Putamen (tissue), 1 donor: Measurements from ENCODE around the gene OXCT1.
"Not testable (repeated sequence)": the region's sequence is repeated elsewhere in the genome, so short reads cannot be mapped to it uniquely, and the experiment has no call there.

Experiments used
- DNase-seq: peaks from one replicate; pipeline ENCODE4 v3.0.0-alpha.2; 2016; ENCODE audit warnings: low spot score

The OXCT1 gene

DNA sequence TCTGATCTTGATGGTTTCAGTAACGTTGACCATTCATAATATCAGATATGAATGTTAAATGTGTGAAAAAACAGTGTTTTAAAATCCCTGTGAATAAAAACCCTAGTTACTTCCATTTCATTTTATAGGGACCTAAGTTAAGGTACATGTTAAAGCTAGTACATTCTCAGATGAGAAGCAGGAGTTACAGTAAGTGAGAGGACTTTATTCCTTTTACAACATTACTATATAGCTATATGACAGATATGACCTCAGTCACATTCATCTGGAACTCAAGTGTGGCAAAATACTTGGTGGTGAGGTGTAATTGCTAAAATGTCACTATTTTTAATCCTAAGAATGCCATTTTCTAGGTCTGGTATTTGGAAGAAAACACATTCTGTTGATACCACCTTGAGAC, 96.4 kb downstream of the OXCT1 start:
- no peak for DNase-seq

DNA sequence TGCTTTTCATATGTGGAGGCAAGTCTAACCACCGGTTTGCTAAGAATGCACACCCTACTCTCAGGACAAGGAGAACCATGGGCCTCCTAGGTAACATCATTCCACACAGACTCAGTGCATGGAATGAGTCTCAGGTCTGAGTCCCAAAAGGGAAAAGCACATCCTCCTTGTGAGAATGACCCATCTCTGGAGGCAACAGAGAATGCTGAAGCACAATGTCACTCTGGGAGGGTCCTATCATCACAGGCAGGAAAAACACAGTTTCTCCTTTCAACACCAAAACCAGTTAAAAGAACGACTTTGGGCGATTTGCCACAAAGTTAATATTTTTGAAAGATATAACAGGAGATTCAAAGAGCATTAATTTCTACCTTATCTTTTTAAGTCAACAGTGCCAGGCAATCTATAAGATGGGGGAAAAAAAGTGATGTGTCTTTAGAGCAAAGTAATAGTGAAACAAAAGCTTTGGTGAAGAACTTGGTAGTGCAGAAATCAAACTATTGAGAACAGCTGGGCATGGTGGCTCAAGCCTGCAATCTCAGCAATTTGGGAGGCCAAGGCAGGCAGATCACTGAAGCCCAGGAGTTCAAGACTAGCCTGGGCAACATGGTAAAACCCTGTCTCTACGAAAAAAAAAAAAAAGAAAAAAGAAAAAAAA, 97.3 kb downstream of the OXCT1 start:
- DNase-seq, result no peak

DNA sequence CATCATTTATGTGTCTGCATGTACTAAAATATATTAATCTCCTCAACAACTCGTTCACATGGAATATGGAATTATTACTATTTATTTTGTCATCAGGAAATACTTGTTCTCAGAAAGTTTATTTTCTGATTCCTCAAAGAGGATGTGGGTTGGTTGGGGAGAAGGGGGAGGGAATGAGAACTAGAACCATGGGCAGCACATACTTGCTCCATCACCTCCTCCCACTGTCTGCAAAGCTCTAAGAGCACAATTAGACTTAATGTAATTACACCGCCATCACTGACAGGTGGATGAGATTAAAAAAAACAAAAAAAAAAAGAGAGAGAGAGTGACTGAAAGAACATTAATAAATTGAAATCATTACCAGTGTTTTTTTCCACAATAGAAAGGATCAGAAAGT, 98.2 kb downstream of the OXCT1 start:
- DNase-seq, result no peak

DNA sequence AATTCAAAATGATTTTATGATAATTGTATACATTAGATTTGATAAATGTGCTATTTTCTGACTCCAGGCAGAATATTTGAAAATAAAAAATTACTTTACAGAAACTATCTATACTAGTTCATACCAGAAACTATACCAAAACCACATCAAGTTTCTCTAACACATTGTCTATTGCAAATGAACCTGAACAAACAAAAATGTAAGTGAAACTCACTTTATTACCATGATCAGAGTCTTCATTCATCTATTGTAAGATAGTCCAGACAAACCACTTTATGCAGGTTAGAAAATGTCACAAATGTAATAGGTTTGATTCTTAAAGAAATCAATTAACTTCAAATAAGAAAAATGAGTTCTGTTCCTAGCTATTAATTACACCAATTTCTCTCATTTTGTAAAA, 99.4 kb downstream of the OXCT1 start:
- no peak for DNase-seq

DNA sequence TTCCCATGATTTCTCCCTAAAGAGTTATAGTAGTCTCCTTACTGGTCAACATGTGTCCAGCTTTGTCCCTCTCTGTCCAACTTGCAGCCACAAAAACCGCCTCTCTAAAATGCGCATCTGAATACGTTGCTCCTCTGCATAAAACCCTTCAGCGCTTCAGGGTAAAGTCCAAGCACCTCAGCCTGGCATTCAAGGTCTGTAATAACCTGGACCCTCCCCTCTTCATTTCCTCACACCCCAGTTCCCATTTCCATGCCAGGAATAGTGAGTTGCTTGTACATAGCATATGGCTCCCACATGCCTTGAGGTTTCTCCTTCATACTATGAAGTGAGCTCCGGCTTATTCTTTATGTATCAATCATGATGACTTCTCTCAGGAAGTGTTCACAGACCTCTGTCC, 101.5 kb downstream of the OXCT1 start:
- no peak for DNase-seq

DNA sequence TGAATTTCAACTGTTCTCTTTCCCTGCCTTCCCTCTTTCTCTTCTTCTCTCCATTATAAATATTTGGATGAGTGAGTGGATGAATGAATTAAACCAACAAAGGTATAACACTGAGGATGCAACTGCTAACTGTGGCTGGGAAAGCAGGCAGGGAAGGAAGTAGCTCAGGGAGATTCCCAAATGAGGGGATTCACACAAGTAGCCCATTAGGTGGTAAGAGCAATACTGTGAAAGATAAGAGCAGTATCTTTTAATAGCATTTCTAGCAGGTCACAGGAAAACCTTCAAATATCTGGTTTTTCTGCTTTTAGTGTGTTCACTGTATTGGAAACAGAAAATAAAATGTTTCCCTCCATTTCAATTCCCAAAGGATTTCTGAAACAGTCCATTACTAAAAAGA, 105.6 kb downstream of the OXCT1 start:
- no peak for DNase-seq

DNA sequence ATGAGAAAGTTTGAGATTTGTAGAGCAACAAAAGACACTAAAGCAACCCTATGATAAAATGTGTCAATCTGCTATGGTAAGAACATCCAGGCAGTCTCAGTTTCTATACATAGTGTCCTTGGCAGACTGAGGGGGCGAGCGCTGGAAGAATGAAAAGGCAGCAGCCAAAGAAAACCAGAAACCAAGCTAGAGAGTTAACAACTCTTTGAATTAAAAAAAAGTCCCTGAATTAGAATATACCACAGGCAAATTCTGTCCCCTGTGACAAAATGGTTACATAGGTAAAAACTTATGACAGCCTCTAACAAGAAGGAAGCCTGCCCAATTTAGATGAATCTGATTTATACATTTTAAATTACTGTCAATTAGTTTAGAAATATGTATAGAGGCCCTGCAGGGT, 106.7 kb downstream of the OXCT1 start:
- DNase-seq, result peak; percentile 19

DNA sequence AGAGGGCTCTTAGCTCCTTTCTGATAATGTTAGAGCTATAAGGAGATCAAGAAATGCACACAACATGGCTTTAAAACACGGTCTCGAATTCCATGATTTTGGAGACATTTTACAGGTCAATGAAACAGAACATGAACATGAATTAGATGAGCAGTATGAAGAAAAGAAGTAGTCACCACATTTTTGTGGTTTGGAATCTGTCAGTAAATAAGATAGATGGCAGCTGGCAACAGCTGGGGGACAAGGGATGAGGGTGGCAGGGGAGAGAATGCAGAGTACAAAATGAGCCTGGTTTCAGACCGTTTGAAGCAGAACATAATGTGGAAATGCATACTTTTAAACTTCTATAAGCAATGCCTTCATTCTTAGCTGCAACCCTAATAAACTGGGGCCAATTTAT, 107.1 kb downstream of the OXCT1 start:
- DNase-seq, result no peak

DNA sequence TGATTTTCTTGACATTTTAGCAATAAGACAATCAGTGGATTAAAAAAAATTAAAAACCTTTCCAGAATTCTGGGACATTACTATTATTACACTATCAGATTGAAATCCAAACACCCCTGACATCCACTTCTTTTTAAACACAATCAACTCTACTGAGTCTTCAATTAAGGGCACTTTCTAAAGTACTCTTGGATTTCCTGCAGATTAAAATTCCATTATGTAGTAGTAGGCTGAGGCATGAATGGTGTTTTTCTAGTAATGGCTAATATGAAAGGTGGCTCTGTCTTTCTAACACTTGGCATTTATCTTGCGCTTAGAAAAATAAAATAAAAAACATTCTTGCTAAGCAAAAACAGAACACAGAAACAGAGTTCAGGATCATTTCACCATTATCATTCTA, 107.8 kb downstream of the OXCT1 start:
- DNase-seq, result no peak

DNA sequence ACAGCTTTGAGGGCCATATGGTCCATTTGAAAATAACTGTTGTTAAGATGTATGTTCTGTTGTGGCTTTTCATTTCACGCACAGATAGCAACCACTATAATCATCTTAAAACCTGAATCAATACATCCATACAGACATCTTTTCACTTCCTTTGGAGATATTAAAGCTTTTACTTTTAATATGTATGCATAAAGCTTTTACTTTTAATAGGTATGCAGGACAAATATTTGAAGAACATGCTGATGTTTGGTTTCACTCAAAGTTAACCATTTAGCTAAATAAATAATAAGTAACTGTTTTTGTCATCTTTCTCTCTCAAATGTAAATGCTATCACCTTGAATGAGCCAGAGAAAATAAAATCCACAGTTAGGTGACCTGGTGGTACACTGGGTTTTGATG, 108.6 kb downstream of the OXCT1 start:
- no peak for DNase-seq

DNA sequence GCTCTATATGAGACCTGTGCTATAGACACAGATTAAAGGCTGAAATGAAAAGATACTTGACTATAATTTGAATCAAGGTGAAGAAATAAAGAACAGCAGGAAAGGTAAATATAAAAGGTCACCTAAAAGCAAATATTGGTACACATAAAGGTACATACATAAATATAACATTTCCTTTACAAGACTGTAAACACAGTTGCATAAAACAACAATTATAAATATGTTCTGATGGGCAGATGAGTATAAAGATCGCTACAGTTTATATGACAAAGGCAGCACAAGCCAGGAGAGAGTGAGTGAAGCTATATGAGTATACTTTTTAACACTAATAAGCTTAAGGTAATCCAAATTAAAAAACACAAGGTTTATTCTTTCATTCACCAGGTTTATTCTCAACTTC, 114.5 kb downstream of the OXCT1 start:
- no peak for DNase-seq

DNA sequence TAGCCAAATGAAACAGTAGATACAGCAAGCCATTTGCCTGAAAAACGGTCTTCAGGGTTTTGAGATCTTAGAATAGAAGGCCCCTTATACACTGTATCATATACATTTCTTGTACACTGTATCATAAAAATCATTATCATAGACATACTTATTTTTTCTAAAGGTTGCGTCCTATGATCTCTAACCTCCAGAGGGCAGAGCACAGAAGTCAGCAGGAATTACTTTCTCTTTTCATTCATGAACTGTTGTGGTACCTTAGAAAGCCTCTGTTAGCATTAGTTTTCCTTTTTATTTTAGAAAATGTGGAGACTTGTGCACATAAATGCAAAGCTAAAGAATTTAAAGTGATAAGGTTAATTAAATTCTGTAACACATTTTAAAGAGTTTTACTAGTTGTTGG, 115.4 kb downstream of the OXCT1 start:
- no peak for DNase-seq

DNA sequence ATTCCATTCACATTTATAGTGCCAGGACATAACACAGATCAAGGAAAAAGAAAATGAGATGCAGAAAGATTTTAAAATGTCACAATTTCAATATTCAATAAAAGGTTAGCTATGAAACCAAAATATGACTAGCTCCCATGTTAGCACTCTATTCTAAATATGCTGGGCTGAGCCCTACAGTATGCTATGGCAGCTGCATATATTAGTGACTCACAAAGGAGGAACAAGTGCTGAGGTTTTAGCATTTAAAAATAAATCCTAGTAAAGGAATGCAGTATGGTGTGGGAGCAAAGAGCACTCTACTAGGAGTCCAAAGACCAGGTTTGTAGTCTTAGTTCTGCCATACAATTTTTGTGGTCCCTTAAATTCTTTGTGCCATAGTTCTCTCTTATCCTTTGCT, 118.4 kb downstream of the OXCT1 start:
- DNase-seq, result no peak

DNA sequence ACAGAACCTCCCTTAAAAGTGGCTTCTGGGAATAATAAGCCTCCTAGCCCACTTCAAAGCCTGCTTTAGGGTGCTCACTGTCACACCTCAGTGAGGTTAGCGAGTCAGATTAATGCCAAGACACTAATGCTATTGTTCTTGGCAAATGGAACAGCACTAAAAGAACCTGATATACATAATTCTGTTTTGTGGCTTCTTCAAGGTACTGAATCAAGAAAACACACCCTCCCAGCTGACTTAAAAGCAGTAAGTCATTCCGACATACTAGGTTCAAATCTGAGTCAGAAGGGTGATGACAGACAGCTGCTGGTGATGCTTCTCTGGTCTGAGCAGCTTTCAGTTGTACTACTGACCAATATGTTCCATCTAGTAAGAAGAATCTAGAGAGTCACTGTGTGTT, 121.6 kb downstream of the OXCT1 start:
- no peak for DNase-seq

DNA sequence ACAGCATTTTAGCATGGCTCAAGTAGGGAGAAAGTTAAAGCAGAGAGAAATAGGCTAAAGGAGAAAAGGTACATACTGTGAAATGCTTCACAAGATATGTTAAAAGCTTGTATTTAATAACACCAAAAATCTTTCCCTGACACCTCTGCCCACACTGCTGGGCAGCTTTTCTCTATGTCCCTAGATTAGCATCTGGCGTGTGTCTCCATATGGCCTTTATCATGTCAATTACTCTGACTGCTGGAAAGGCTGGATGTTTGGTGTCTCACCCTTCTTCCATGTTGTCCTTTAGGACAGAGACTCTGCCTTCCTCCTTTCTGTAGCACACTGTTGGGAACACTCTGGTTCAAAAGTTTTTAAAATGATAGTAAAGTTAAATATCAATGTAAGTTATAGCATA, 122.5 kb downstream of the OXCT1 start:
- DNase-seq, result no peak

DNA sequence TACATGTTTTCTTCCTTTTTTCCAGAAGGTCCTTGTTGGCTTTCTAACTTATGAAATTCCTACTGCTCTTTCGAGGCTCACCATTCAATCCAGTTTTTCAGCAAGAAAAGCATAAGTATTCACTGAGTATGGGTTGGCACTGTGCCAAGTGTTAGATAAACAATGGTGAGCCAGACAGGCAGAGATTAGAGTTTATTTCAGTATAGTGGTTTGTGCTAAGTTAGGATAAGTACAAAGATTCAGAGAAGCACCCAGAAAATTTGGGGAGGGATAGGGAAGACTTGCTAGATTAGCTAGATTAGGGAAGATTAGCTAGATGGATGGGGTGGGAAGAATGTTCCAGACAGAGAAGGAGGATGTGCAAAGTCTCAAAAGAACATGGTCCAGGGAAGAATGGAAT, 122.9 kb downstream of the OXCT1 start:
- no peak for DNase-seq

DNA sequence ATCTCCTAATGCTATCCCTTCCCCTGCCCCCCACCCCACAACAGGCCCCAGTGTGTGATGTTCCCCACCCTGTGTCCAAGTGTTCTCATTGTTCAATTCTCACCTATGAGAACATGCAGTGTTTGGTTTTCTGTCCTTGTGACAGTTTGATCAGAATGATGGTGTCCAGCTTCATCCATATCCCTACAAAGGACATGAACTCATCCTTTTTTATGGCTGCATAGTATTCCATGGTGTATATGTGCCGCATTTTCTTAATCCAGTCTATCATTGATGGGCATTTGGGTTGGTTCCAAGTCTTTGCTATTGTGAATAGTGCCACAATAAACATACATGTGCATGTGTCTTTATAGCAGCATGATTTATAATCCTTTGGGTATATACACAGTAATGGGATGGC, 127.6 kb downstream of the OXCT1 start:
- DNase-seq, result not testable (repeated sequence)

DNA sequence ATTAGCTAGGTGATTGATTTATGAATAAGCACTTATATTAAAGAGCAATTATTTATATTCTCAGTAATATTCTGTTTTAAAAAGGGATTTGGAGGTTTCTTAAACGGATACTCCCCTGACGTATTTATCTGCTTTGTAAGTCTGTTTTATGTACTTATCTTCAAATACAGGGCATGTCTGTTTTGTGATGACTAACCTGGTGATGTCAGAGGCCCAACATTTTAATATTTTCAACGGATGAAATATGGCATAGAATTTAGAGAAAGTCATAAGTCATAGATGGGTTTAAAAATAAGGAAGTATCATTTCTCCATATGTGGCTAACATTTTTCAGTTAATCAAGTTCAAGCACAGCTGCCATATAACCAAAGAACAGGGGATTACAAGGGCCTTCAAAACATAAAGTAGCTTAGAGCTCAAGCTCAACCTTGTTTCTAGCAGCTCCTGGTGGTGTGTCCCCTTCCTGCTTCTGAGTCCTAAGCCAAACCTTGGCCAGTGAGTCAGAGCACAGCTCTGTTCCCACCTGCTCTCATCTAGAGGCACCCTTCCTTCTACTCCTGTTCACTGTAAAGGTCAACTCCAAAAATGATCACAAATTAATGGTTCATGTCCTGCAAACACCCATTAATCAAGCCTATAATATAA, 131.4 kb downstream of the OXCT1 start:
- no peak for DNase-seq

DNA sequence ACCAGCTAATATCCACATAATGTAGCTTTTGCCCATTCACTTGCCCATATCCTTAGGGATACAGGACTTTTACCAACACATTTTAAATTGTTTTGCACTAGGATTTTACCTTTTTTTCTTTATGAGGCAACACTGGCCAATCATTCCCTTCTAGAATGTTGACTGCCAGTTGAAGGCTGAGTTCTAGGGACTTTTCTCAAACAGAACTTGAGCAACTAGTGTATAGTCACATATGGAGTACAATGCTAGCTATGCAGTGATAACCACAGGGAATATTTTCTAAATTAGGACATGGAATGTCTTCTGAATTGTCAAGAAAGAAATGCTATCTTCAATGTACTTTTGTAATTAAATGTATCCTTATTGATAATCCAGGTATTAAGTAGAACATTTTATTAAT, 133.6 kb downstream of the OXCT1 start:
- DNase-seq, result no peak

DNA sequence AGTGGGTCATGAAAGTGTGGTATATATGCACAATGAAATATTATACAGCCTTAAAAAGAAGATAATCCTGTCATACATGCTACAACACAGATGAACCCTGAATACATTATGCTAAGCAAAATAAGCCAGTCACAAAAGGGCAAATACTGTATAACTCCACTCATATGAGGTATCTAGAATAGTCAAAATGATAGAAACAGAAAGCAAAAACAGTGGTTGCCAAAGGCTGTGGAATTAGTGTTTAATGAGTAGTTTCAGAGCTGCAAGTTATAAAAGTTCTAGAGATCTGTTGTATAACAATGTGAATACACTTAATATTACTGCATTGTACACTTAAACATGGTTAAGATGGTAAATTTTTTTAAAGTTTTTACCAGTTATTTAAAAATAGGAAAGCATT, 135.0 kb downstream of the OXCT1 start:
- DNase-seq, result no peak

DNA sequence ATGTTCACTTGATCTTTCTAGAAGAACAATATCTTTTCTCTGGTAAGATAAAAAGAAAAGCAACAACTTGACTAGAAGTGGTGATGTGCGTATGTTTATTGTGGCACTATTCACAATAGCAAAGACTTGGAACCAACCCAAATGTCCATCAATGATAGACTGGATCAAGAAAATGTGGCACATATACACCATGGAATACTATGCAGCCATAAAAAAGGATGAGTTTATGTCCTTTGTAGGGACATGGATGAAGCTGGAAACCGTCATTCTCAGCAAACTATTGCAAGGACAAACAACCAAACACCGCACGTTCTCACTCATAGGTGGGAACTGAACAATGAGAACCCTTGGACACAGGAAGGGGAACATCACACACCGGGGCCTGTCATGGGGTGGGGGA, 140.8 kb downstream of the OXCT1 start:
- not testable (repeated sequence) for DNase-seq

DNA sequence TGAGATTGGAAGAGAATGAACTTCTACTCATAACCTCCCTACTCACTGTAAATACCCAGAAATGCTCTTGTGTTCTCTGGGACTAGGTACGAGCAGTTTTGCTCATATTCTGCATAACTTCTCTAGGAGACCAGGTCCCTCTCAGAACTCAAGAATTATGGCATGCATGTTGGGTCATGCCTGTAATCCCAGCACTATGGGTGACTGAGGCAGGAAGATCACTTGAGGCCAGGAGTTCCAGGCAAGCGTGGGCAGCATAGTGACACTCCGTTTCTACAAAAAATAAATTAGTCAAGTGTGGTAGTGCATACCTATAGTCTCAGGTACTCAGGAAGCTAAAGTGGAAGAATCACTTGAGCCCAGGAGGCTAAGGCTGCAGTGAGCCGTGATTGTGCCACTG, 141.9 kb downstream of the OXCT1 start:
- no peak for DNase-seq

DNA sequence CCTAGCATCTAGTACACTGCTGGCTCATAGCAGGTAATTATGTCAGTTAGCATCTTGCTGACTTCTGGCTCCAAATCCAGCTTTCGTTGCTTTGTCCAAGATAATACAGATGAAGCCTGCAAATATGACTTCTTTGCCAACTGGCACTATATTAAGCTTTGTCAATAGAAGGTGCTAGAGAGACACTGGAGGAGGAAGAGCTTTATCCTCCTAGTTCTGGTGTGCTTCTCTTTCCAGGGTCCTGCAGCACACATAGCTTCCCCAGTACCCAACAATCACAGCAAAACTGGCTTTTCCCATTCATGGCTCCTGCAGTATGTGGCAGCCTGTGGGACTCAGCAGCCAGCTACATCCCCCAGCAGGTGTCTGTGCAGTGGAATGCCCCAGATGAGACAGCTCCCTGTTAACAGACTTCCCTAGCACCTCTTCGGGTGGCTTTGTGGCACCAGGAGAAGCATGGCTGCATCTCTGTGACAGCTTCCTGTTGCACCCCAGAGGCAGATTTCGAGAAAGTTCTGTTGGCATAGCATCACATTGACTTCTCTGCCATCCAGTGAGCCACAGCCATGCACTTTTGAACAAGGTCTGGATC, 147.8 kb downstream of the OXCT1 start:
- DNase-seq, result no peak

DNA sequence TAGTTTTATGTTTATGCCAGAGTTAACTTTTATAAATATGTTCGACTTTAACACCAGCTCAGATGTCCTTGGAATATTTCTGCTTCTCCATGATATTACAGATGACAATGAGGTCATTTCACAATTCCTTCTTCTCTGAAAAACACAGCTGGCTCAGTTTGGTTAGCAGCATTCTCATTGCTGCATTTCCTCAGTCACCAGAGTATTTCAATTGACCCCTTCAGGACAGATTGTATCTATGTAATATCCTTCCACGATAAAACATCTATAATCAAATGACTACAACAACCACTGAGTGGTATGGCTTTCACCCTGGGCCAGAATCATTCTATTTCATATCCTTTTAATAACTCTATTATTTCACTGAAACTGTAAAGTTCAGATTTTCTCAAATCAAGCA, 148.7 kb downstream of the OXCT1 start:
- no peak for DNase-seq
